GM10266 (cell line): ENCODE results near the gene SLCO3A1.
"Not testable (repeated sequence)": the region's sequence is repeated elsewhere in the genome, so short reads cannot be mapped to it uniquely, and the experiment has no call there.

Experiments used
- DNase-seq: peaks from one replicate; pipeline ENCODE4 v3.0.0; 2012; ENCODE audit errors: extremely low spot score
- CTCF ChIP-seq: IDR thresholded peaks from 2 replicates; pipeline ENCODE4 v1.5.1; 2012; ENCODE audit warnings: mild to moderate bottlenecking, low read depth; ENCODE audit not compliant: control insufficient read depth, insufficient read depth; ENCODE audit errors: missing control alignments

SLCO3A1 gene

GRCh38 chr15:92049290-92049989 lies 195.9 kb downstream of the SLCO3A1 start:
- no peak for DNase-seq
- no peak for TF ChIP-seq CTCF

GRCh38 chr15:92050220-92050898 lies 196.9 kb downstream of the SLCO3A1 start:
- no peak for DNase-seq
- no peak for TF ChIP-seq CTCF

DNA sequence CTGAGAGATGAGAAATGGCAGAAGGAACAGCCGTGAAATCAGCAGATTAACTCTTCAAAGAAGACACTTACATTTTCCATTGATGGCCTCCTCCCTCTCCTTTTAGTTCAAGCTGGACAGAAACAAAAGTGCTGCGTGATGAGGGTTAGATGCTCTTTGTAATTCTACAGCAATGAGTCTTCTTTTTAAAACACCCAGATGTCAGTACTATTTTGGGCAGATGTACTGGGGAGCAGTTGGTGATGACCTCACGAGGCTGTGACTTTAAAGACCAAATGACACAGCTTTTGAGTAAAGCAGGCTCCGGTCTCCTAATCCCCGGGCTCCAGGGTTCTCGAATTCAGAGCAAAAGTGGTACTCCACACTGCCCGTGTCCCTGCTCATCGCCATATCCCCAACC lies 198.2 kb downstream of the SLCO3A1 start:
- no peak for TF ChIP-seq CTCF
- no peak for DNase-seq

DNA sequence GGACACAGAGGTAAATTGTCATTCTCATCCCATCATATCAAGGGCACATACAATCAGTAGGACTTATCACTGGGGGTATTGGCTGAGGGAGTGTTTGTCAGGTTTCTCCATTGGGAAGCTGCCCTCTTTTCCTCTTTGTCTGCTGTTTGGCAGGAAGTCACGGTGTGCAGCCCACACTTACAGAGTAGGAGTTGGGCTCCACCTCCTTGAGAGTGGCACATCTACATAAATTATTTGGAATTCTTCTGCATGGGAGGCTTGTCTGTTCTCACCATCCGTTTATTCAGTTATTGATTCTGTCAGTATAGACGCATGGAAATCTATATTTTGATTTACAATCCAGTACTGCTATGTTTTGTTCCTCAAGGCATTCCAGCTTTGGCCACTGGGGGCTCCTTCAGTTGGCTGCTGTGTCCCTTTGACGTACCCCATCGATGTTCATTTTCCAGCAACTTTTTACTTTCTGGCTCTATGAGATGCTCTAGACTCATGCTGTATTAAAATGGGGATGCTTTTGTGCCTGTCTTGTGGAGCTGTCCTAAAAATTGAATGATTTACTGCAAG lies 200.3 kb downstream of the SLCO3A1 start:
- DNase-seq, result no peak
- no peak for TF ChIP-seq CTCF

GRCh38 chr15:92056875-92057274 lies 203.4 kb downstream of the SLCO3A1 start:
- no peak for DNase-seq
- no peak for TF ChIP-seq CTCF

GRCh38 chr15:92059036-92059970 lies 205.8 kb downstream of the SLCO3A1 start:
- no peak for TF ChIP-seq CTCF
- no peak for DNase-seq

DNA sequence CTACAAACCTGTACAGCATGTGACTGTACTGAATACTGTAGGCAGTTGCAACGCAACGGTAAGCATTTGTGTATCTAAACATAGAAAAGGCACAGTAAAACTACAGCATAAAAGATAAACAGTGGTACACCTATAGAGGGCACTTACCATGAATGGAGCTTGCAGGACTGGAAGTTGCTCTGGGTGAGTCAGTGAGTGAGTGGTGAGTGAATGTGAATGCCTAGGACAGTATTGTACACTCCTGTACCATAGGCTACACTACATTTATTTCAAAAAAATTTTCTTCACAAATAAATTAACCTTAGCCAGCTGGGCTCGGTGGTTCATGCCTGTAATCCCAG lies 206.4 kb downstream of the SLCO3A1 start:
- not testable (repeated sequence) for DNase-seq
